WERI-Rb-1 (cell line): ENCODE measurements around the gene ARMH1.

ENCODE experiments used
- DNase-seq: peaks from one replicate; pipeline ENCODE4 v3.0.0-alpha.2; 2020
- H3K27ac ChIP-seq: fragments of 250-450 bp; sonication (Bioruptor Pico); 2 replicates; pipeline ENCODE4 v1.5.1; 2020; ENCODE audit warnings: mild to moderate bottlenecking, moderate library complexity
- H3K27me3 ChIP-seq: fragments of 250-450 bp; sonication (Bioruptor Pico); 2 replicates; pipeline ENCODE4 v1.5.1; 2021; ENCODE audit warnings: mild to moderate bottlenecking, low read depth, moderate library complexity; ENCODE audit not compliant: insufficient read depth, severe bottlenecking
- H3K36me3 ChIP-seq: fragments of 250-450 bp; sonication (Bioruptor Pico); 2 replicates; pipeline ENCODE4 v1.5.1; 2020; ENCODE audit warnings: mild to moderate bottlenecking, moderate library complexity
- H3K4me3 ChIP-seq: 2 replicates; pipeline ENCODE4 v1.5.1; 2011; ENCODE audit warnings: low read depth, mild to moderate bottlenecking, control low read depth, low read length
- H3K9me3 ChIP-seq: fragments of 250-450 bp; sonication (Bioruptor Pico); 2 replicates; pipeline ENCODE4 v1.5.1; 2021; ENCODE audit warnings: mild to moderate bottlenecking, moderate library complexity; ENCODE audit not compliant: severe bottlenecking
- TF ChIP-seq, protein P1 (sequence below): IDR thresholded peaks from 2 replicates; pipeline ENCODE4 v1.5.1; 2011; ENCODE audit warnings: low read depth, mild to moderate bottlenecking, control low read depth, inconsistent platforms, low read length

The ARMH1 gene

DNA sequence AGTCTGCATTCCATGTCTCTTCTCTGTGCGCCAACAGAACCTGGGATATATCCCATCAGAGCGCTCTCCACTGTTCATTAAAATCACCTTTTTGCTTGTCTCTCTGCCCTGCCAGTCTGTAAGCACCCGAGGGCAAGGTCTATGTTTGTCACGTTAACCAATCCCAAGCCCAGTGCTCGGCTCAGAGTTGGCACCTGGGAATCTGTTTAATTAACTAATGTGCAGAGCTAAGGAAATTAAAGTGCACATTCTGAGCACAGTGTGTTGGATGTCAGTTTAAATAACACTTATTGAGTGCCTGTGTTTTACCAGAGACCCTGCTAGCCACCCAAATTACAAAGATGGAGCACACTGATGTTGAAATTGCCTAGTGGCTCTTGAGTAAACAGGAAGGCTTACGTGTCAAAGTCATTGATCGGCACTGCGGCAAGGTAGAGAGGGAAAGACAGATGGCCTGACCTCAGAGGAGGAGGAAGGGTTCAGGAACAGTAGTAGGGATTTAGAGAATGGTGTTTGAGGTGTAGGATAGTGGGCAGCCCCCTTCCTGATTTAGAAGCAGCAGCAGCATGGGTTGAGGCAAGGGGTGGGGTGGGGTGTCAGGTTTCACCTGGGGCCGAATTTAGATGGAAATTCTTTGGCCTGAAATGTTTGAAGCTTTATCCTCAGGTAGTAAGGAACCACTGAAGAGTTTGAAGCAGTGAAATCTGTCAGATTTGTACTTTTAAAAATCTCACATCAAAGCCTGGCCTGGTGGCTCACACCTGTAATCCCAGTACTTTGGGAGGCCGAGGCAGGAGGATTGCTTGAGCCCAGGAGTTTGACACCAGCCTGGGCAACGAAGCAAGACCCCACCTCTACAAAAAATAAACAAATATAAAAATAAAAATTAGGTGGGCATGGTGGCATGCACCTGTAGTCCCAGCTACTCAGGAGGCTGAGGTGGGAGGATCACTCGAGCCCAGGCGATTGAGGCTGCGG, 7.7 kb downstream of the ARMH1 start:
- peak; percentile 65 for DNase-seq
- peak overlapping the region; percentile 45 for H3K27ac ChIP-seq
- no peaks in the 10 kb centered on the region for H3K9me3 ChIP-seq
- H3K4me3 ChIP-seq = no peak overlapping the region
- H3K36me3 ChIP-seq = no peaks in the 10 kb centered on the region
- TF ChIP-seq, protein P1, sequence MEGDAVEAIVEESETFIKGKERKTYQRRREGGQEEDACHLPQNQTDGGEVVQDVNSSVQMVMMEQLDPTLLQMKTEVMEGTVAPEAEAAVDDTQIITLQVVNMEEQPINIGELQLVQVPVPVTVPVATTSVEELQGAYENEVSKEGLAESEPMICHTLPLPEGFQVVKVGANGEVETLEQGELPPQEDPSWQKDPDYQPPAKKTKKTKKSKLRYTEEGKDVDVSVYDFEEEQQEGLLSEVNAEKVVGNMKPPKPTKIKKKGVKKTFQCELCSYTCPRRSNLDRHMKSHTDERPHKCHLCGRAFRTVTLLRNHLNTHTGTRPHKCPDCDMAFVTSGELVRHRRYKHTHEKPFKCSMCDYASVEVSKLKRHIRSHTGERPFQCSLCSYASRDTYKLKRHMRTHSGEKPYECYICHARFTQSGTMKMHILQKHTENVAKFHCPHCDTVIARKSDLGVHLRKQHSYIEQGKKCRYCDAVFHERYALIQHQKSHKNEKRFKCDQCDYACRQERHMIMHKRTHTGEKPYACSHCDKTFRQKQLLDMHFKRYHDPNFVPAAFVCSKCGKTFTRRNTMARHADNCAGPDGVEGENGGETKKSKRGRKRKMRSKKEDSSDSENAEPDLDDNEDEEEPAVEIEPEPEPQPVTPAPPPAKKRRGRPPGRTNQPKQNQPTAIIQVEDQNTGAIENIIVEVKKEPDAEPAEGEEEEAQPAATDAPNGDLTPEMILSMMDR = no peak
- H3K27me3 ChIP-seq = no peaks in the 10 kb centered on the region

DNA sequence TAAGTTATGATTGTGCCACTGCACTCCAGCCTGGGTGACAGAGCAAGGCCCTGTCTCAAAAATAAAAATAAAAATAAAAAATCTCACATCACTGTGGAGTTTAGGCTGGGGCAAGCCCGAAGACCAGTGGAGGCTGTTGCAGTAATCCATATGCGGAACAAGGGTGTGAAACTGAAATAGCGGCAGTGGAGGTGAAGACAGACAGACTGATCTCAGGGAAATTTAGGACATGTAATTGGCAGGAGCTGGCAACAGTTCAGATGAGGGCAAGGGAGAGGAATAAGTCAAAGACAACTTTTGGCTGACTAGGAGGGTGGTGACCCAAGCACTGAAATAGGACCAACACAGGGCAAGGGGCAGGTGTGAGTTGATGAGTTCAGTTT, 8.4 kb downstream of the ARMH1 start:
- H3K36me3 ChIP-seq = no peaks in the 10 kb centered on the region
- TF ChIP-seq, protein P1 = no peak
- H3K27ac ChIP-seq = no peak overlapping the region
- no peak for DNase-seq
- no peaks in the 10 kb centered on the region for H3K9me3 ChIP-seq
- H3K4me3 ChIP-seq = no peak overlapping the region
- no peaks in the 10 kb centered on the region for H3K27me3 ChIP-seq

DNA sequence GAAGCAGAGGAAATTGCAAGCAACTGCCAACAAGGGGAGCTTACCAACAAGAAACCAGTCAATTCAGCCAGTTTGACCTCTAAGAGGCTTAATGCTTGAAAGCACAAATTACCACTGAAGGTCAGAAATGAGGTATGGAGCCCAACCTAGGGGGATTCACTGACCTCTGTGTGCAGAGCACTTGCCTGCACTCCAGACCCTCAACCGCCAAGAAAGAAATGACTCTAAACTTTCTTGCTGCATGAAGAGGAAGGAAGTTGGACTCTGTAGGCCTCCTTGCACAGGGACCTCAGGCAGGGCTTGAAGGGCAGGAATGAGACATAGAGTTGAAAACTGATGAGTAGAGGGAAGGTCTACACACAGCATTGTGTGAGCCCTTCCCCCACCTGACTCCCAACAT, 10.0 kb downstream of the ARMH1 start:
- H3K9me3 ChIP-seq = no peaks in the 10 kb centered on the region
- H3K27me3 ChIP-seq = no peaks in the 10 kb centered on the region
- H3K27ac ChIP-seq = no peak overlapping the region
- DNase-seq = no peak
- TF ChIP-seq, protein P1 = no peak
- H3K4me3 ChIP-seq = no peak overlapping the region
- no peaks in the 10 kb centered on the region for H3K36me3 ChIP-seq

DNA sequence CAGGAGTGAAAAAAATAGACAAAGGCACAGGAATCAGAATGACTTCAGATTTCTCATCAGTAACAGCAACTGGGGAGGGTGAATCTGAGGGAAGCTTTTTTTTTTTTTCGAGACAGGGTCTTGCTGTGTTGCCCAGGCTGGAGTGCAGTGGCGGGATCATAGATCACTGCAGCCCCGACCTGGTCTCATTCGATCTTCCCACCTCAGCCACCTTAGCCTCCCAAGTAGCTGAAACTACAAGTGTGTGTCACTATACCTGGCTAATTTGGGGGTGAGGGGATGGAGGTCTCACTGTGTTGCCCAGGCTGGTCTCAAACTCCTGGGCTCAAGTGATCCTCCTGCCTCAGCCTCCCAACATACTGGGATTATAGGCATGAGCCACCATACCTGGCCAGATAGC, 10.7 kb downstream of the ARMH1 start:
- no peaks in the 10 kb centered on the region for H3K36me3 ChIP-seq
- no peak overlapping the region for H3K4me3 ChIP-seq
- no peaks in the 10 kb centered on the region for H3K27me3 ChIP-seq
- TF ChIP-seq, protein P1 = no peak
- no peak for DNase-seq
- H3K9me3 ChIP-seq = no peaks in the 10 kb centered on the region
- H3K27ac ChIP-seq = no peak overlapping the region

DNA sequence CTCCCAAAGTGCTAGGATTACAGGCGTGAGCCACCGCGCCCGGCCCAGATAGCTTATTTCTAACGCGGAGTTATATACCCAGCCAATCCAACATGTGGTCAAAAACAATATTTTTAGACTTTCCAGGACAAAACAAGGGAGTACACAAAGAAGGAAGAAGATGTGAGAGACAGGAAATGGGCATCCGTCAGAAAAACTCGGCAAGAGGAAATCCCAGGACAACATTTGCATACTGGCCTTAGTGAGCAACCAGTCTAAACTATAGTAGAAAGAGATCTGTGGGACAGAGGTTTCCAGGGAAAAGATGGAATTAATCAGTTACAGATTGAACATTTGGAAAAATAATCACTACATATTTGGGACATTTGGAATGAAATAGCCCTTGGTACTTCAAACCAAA, 11.4 kb downstream of the ARMH1 start:
- Histone ChIP-seq H3K27ac (no peak overlapping the region), H3K9me3 (no peaks in the 10 kb centered on the region), H3K27me3 (no peaks in the 10 kb centered on the region), H3K4me3 (no peak overlapping the region), H3K36me3 (no peaks in the 10 kb centered on the region)
- DNase-seq = no peak
- TF ChIP-seq, protein P1 = no peak
